OCI-LY1 (cell line): ENCODE measurements around the gene INPP5A.

ENCODE experiments used
- H2AFZ ChIP-seq: fragments of 200-600 bp; sonication (generic), shearing (Covaris generic); 2 replicates; pipeline ENCODE4 v1.6.0; 2014; ENCODE audit warnings: antibody characterized with exemption, mild to moderate bottlenecking, low read length
- H3F3A ChIP-seq: fragments of 200-600 bp; sonication (generic), shearing (Covaris generic); 2 replicates; pipeline ENCODE4 v1.6.0; 2014; ENCODE audit warnings: mild to moderate bottlenecking, antibody characterized with exemption, low read length, moderate library complexity; ENCODE audit not compliant: insufficient read depth
- H3K27ac ChIP-seq: fragments of 200-600 bp; sonication (generic); 2 replicates; pipeline ENCODE4 v1.5.1; 2014; ENCODE audit warnings: low read length, mixed run types, mild to moderate bottlenecking, low read depth; ENCODE audit not compliant: poor library complexity, severe bottlenecking
- H3K27me3 ChIP-seq: fragments of 200-600 bp; sonication (generic); 2 replicates; pipeline ENCODE4 v1.6.0; 2014; ENCODE audit warnings: antibody characterized with exemption, mild to moderate bottlenecking, low read length, moderate library complexity; ENCODE audit not compliant: insufficient read depth
- H3K36me3 ChIP-seq: fragments of 200-600 bp; sonication (generic); 2 replicates; pipeline ENCODE4 v1.6.1; 2014; ENCODE audit warnings: mild to moderate bottlenecking, antibody characterized with exemption, low read length, moderate library complexity, mixed read lengths; ENCODE audit not compliant: insufficient read depth
- H3K4me1 ChIP-seq: fragments of 200-600 bp; sonication (generic); 2 replicates; pipeline ENCODE4 v1.5.1; 2014; ENCODE audit warnings: mild to moderate bottlenecking, low read length, moderate library complexity; ENCODE audit not compliant: insufficient read depth, severe bottlenecking
- H3K4me2 ChIP-seq: fragments of 200-600 bp; sonication (generic), shearing (Covaris generic); 2 replicates; pipeline ENCODE4 v1.6.1; 2014; ENCODE audit warnings: low read length
- H3K4me3 ChIP-seq: fragments of 200-600 bp; sonication (generic); 2 replicates; pipeline ENCODE4 v1.5.1; 2014; ENCODE audit warnings: low read length, low read depth, mild to moderate bottlenecking, mixed read lengths; ENCODE audit not compliant: poor library complexity, severe bottlenecking
- H3K79me2 ChIP-seq: fragments of 200-600 bp; shearing (Covaris generic); 2 replicates; pipeline ENCODE4 v1.6.1; 2016; ENCODE audit warnings: mixed run types, low read length, mixed read lengths; ENCODE audit not compliant: insufficient read depth
- H3K9ac ChIP-seq: fragments of 200-600 bp; sonication (generic), shearing (Covaris generic); 2 replicates; pipeline ENCODE4 v1.6.1; 2014; ENCODE audit warnings: mild to moderate bottlenecking, low read length, mixed read lengths
- H3K9me2 ChIP-seq: fragments of 200-600 bp; sonication (generic), shearing (Covaris generic); 2 replicates; pipeline ENCODE4 v1.6.1; 2014; ENCODE audit warnings: low read depth, mild to moderate bottlenecking, low read length, mixed read lengths
- H3K9me3 ChIP-seq: fragments of 200-600 bp; shearing (Covaris generic); 2 replicates; pipeline ENCODE4 v1.6.1; 2014; ENCODE audit warnings: low read length, mixed read lengths
- H4K20me1 ChIP-seq: fragments of 200-600 bp; sonication (generic), shearing (Covaris generic); 2 replicates; pipeline ENCODE4 v1.6.0; 2016; ENCODE audit warnings: mild to moderate bottlenecking, low read length; ENCODE audit not compliant: insufficient read depth
- EZH2 ChIP-seq: fragments of 200-600 bp; sonication (generic), shearing (Covaris generic); IDR thresholded peaks from 2 replicates; pipeline ENCODE4 v1.8.0; 2017; ENCODE audit warnings: borderline replicate concordance, mixed run types, mild to moderate bottlenecking, antibody characterized with exemption, low read length, moderate library complexity, mixed read lengths
- TF ChIP-seq, protein P1 (sequence below): fragments of 200-600 bp; sonication (generic), shearing (Covaris generic); IDR thresholded peaks from 2 replicates; pipeline ENCODE4 v1.5.1; 2017; ENCODE audit warnings: mild to moderate bottlenecking, antibody characterized with exemption, low read length, moderate library complexity, mixed read lengths

Gene INPP5A

DNA sequence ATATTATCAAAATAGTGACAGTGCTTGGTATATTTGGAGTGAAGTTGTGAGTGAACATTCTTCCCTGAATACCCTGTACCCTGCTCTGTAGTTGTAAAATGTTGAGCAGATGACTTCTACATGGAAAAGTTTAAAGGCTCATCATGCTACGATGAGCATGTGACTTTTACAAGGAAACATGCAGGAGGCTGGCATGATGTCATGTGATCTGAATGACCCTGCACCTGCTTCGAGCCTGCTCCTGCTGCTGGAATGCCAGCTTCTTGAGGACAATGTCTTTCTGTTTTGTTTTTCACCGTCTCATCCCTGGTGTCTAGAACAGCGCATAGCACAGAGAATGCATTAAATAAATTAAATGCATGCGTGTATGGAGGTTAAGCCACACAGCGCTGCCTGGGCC, 5.4 kb upstream of the INPP5A start:
- Histone ChIP-seq H3K4me1 (no peaks in the 10 kb centered on the region), H3K4me3 (no peak overlapping the region), H3F3A (no peaks in the 10 kb centered on the region), H3K9ac (no peak overlapping the region), H3K27me3 (no peaks in the 10 kb centered on the region), H3K79me2 (no peaks in the 10 kb centered on the region), H3K27ac (no peak overlapping the region), H3K36me3 (no peaks in the 10 kb centered on the region; the same call in 1 of the 2 replicates), H3K9me2 (no peaks in the 10 kb centered on the region), H3K4me2 (no peak overlapping the region), H2AFZ (no peak overlapping the region), H3K9me3 (no peaks in the 10 kb centered on the region), H4K20me1 (no peaks in the 10 kb centered on the region)
- TF ChIP-seq EZH2 = no peak
- TF ChIP-seq, protein P1, sequence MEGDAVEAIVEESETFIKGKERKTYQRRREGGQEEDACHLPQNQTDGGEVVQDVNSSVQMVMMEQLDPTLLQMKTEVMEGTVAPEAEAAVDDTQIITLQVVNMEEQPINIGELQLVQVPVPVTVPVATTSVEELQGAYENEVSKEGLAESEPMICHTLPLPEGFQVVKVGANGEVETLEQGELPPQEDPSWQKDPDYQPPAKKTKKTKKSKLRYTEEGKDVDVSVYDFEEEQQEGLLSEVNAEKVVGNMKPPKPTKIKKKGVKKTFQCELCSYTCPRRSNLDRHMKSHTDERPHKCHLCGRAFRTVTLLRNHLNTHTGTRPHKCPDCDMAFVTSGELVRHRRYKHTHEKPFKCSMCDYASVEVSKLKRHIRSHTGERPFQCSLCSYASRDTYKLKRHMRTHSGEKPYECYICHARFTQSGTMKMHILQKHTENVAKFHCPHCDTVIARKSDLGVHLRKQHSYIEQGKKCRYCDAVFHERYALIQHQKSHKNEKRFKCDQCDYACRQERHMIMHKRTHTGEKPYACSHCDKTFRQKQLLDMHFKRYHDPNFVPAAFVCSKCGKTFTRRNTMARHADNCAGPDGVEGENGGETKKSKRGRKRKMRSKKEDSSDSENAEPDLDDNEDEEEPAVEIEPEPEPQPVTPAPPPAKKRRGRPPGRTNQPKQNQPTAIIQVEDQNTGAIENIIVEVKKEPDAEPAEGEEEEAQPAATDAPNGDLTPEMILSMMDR = no peak

DNA sequence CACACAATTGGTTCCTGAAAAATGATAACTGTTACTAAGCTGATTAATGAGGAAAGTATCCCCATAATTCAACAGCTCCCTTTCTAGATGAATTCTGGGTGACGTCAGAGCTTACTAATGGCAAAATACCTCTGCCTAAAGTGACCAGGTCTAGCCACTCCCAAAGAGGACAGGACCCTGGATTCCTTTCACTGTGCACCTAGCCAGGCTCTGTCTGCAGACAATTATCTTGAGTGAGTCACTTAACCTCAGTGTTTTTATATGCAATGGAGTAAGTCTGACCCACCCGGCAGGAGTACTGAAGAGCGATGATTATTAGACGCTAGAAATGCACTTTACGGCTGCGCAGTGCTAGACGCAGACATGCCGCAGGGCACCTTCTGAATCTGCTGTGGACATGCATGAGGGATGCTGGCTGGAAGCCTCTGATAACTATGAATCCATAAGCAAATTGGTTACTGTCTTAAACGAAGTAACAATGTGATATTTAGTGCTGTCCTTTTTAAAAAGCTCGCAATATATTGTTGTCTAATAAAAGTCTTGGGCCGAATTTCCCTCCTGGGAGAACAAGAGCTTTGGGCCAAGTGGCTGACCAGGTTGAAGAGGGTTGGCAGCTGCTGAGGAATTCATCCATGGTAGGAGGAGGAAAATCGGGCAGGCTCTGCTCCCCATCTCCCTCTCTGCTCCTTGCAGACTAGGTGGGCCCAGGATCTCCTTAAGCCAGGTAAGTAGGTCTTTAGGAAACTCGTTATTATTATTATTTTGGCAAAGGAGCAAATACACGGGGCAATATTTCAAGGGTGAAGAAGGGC, 4.6 kb upstream of the INPP5A start:
- Histone ChIP-seq H2AFZ (no peak overlapping the region), H3K79me2 (no peaks in the 10 kb centered on the region), H3K27me3 (no peaks in the 10 kb centered on the region), H3F3A (no peaks in the 10 kb centered on the region), H3K27ac (no peak overlapping the region), H3K4me2 (no peak overlapping the region), H3K9me3 (no peaks in the 10 kb centered on the region), H3K9me2 (no peaks in the 10 kb centered on the region), H3K4me3 (no peak overlapping the region), H3K36me3 (no peaks in the 10 kb centered on the region; the same call in 1 of the 2 replicates), H4K20me1 (no peaks in the 10 kb centered on the region), H3K4me1 (no peaks in the 10 kb centered on the region), H3K9ac (no peak overlapping the region)
- no peak for TF ChIP-seq EZH2
- TF ChIP-seq, protein P1 = no peak

DNA sequence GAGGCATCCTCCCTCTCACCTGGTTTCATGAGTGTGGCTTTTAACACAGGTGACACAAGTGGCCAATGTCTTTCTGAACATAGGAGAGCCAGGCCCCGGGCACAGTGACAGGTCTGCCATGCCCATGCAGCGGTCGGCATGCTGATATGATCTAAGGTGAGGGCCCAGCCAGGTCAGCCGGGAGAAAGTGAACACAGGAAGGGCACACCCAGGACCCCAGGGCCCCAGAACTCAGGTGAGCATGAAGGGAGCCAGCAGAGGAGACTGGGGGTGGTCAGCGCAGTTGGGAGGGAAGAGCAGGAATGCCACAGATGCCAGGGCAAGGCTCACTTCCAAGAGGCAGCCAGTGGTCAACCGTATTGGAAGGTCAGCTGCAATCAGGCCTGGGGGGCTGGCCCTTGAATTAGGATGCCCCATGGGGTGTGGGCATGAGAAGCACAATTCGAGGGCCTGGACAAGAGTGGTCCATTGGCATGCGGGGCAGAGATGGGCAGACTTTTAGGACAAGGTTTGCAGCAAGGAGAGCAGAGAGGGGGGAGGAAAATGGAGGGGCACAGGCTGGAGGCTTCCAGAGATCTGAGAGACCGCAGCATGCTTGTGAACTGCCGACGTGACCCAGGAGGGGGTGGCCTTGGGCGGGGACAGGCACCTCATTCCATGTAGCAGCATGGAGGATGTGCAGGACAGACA, 3.9 kb upstream of the INPP5A start:
- Histone ChIP-seq H4K20me1 (no peaks in the 10 kb centered on the region), H3K4me2 (no peak overlapping the region), H3F3A (no peaks in the 10 kb centered on the region), H3K4me1 (no peaks in the 10 kb centered on the region), H3K27ac (no peak overlapping the region), H3K4me3 (no peak overlapping the region), H3K27me3 (no peaks in the 10 kb centered on the region), H3K36me3 (no peaks in the 10 kb centered on the region; the same call in 1 of the 2 replicates), H2AFZ (no peak overlapping the region), H3K79me2 (no peaks in the 10 kb centered on the region), H3K9me3 (no peaks in the 10 kb centered on the region), H3K9me2 (no peaks in the 10 kb centered on the region), H3K9ac (no peak overlapping the region)
- TF ChIP-seq, protein P1 = no peak
